ENCODE data around the gene LIPA. TPM values are rescaled to one million over a fixed set of nuclear protein-coding genes. Genes with fewer than 3 reads are reported as not detected.

Gene LIPA
- total RNA-seq, 1 experiment from 2014 or later, result 47.3 TPM

DNA sequence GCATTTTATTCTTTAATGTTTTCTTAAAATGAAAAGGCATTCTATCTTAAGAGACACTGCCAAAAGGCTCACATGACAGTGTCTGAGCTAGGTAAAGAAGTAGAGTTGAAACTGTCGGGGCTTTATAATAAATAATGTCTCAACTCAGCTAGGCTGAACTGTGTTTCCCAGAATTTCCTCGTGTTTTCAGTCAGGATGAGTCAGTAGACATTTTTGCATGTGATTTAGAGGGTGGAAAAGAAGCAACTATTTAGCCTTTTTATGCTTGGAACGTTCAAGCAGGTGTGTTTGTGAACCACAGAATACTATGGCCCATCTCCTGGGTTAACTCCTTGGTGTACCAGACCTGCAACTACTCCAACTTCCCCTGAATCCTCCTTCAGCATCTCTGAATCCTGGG, 23.4 kb upstream of the LIPA start:
- H3K9me3 Mint-ChIP-seq, result peaks cover 9% of the 10 kb centered on the region; the same call in 1 of the 2 replicates
- ATAC-seq, result no peak
- no peak overlapping the region for H3K27ac Mint-ChIP-seq
- POLR2A ChIA-PET, result no interaction called here
- DNase-seq (ENCODE audit: low spot score), result no peak
- H3K36me3 Mint-ChIP-seq, result no peaks in the 10 kb centered on the region
- H3K4me1 Mint-ChIP-seq, result no peaks in the 10 kb centered on the region
- no peak overlapping the region for H3K4me3 Mint-ChIP-seq
- no peaks in the 10 kb centered on the region for H3K27me3 Mint-ChIP-seq (ENCODE audit: low read depth)
- CTCF ChIA-PET, result interaction anchor here (0.8 kb wide), 1 partner anchor 94 kb away, joined by 4 read pairs; no protein-coding TSS in a partner anchor
- TF ChIP-seq FOXJ3 (CRISPR knock-in tag; IDR thresholded peaks at IDR 0.05; ENCODE audit: borderline replicate concordance) (no peak), RORB (CRISPR knock-in tag; IDR thresholded peaks at IDR 0.05) (no peak), IRF2 (CRISPR knock-in tag; IDR thresholded peaks at IDR 0.05; ENCODE audit: borderline replicate concordance, low read depth) (no peak)
- TF ChIP-seq, protein P1, sequence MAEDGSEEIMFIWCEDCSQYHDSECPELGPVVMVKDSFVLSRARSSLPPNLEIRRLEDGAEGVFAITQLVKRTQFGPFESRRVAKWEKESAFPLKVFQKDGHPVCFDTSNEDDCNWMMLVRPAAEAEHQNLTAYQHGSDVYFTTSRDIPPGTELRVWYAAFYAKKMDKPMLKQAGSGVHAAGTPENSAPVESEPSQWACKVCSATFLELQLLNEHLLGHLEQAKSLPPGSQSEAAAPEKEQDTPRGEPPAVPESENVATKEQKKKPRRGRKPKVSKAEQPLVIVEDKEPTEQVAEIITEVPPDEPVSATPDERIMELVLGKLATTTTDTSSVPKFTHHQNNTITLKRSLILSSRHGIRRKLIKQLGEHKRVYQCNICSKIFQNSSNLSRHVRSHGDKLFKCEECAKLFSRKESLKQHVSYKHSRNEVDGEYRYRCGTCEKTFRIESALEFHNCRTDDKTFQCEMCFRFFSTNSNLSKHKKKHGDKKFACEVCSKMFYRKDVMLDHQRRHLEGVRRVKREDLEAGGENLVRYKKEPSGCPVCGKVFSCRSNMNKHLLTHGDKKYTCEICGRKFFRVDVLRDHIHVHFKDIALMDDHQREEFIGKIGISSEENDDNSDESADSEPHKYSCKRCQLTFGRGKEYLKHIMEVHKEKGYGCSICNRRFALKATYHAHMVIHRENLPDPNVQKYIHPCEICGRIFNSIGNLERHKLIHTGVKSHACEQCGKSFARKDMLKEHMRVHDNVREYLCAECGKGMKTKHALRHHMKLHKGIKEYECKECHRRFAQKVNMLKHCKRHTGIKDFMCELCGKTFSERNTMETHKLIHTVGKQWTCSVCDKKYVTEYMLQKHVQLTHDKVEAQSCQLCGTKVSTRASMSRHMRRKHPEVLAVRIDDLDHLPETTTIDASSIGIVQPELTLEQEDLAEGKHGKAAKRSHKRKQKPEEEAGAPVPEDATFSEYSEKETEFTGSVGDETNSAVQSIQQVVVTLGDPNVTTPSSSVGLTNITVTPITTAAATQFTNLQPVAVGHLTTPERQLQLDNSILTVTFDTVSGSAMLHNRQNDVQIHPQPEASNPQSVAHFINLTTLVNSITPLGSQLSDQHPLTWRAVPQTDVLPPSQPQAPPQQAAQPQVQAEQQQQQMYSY (CRISPR knock-in tag; IDR thresholded peaks at IDR 0.05), result no peak
- TF ChIP-seq, protein P2, sequence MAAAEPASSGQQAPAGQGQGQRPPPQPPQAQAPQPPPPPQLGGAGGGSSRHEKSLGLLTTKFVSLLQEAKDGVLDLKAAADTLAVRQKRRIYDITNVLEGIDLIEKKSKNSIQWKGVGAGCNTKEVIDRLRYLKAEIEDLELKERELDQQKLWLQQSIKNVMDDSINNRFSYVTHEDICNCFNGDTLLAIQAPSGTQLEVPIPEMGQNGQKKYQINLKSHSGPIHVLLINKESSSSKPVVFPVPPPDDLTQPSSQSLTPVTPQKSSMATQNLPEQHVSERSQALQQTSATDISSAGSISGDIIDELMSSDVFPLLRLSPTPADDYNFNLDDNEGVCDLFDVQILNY (CRISPR knock-in tag; IDR thresholded peaks at IDR 0.05), result no peak
- TF ChIP-seq, protein P3, sequence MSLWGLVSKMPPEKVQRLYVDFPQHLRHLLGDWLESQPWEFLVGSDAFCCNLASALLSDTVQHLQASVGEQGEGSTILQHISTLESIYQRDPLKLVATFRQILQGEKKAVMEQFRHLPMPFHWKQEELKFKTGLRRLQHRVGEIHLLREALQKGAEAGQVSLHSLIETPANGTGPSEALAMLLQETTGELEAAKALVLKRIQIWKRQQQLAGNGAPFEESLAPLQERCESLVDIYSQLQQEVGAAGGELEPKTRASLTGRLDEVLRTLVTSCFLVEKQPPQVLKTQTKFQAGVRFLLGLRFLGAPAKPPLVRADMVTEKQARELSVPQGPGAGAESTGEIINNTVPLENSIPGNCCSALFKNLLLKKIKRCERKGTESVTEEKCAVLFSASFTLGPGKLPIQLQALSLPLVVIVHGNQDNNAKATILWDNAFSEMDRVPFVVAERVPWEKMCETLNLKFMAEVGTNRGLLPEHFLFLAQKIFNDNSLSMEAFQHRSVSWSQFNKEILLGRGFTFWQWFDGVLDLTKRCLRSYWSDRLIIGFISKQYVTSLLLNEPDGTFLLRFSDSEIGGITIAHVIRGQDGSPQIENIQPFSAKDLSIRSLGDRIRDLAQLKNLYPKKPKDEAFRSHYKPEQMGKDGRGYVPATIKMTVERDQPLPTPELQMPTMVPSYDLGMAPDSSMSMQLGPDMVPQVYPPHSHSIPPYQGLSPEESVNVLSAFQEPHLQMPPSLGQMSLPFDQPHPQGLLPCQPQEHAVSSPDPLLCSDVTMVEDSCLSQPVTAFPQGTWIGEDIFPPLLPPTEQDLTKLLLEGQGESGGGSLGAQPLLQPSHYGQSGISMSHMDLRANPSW (CRISPR knock-in tag; conservative IDR thresholded peaks at IDR 0.05; ENCODE audit: low read depth), result no peak
- TF ChIP-seq, protein P4, sequence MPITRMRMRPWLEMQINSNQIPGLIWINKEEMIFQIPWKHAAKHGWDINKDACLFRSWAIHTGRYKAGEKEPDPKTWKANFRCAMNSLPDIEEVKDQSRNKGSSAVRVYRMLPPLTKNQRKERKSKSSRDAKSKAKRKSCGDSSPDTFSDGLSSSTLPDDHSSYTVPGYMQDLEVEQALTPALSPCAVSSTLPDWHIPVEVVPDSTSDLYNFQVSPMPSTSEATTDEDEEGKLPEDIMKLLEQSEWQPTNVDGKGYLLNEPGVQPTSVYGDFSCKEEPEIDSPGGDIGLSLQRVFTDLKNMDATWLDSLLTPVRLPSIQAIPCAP (CRISPR knock-in tag; IDR thresholded peaks at IDR 0.05), result no peak
- TF ChIP-seq, protein P5, sequence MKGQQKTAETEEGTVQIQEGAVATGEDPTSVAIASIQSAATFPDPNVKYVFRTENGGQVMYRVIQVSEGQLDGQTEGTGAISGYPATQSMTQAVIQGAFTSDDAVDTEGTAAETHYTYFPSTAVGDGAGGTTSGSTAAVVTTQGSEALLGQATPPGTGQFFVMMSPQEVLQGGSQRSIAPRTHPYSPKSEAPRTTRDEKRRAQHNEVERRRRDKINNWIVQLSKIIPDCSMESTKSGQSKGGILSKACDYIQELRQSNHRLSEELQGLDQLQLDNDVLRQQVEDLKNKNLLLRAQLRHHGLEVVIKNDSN (CRISPR knock-in tag; IDR thresholded peaks at IDR 0.05), result no peak
- TF ChIP-seq, protein P6, sequence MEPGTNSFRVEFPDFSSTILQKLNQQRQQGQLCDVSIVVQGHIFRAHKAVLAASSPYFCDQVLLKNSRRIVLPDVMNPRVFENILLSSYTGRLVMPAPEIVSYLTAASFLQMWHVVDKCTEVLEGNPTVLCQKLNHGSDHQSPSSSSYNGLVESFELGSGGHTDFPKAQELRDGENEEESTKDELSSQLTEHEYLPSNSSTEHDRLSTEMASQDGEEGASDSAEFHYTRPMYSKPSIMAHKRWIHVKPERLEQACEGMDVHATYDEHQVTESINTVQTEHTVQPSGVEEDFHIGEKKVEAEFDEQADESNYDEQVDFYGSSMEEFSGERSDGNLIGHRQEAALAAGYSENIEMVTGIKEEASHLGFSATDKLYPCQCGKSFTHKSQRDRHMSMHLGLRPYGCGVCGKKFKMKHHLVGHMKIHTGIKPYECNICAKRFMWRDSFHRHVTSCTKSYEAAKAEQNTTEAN (CRISPR knock-in tag; IDR thresholded peaks at IDR 0.05), result no peak
- TF ChIP-seq, protein P7, sequence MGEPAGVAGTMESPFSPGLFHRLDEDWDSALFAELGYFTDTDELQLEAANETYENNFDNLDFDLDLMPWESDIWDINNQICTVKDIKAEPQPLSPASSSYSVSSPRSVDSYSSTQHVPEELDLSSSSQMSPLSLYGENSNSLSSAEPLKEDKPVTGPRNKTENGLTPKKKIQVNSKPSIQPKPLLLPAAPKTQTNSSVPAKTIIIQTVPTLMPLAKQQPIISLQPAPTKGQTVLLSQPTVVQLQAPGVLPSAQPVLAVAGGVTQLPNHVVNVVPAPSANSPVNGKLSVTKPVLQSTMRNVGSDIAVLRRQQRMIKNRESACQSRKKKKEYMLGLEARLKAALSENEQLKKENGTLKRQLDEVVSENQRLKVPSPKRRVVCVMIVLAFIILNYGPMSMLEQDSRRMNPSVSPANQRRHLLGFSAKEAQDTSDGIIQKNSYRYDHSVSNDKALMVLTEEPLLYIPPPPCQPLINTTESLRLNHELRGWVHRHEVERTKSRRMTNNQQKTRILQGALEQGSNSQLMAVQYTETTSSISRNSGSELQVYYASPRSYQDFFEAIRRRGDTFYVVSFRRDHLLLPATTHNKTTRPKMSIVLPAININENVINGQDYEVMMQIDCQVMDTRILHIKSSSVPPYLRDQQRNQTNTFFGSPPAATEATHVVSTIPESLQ (CRISPR knock-in tag; IDR thresholded peaks at IDR 0.05), result no peak
- TF ChIP-seq, protein P8, sequence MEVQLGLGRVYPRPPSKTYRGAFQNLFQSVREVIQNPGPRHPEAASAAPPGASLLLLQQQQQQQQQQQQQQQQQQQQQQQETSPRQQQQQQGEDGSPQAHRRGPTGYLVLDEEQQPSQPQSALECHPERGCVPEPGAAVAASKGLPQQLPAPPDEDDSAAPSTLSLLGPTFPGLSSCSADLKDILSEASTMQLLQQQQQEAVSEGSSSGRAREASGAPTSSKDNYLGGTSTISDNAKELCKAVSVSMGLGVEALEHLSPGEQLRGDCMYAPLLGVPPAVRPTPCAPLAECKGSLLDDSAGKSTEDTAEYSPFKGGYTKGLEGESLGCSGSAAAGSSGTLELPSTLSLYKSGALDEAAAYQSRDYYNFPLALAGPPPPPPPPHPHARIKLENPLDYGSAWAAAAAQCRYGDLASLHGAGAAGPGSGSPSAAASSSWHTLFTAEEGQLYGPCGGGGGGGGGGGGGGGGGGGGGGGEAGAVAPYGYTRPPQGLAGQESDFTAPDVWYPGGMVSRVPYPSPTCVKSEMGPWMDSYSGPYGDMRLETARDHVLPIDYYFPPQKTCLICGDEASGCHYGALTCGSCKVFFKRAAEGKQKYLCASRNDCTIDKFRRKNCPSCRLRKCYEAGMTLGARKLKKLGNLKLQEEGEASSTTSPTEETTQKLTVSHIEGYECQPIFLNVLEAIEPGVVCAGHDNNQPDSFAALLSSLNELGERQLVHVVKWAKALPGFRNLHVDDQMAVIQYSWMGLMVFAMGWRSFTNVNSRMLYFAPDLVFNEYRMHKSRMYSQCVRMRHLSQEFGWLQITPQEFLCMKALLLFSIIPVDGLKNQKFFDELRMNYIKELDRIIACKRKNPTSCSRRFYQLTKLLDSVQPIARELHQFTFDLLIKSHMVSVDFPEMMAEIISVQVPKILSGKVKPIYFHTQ (CRISPR knock-in tag; IDR thresholded peaks at IDR 0.05), result no peak
- TF ChIP-seq, protein P9, sequence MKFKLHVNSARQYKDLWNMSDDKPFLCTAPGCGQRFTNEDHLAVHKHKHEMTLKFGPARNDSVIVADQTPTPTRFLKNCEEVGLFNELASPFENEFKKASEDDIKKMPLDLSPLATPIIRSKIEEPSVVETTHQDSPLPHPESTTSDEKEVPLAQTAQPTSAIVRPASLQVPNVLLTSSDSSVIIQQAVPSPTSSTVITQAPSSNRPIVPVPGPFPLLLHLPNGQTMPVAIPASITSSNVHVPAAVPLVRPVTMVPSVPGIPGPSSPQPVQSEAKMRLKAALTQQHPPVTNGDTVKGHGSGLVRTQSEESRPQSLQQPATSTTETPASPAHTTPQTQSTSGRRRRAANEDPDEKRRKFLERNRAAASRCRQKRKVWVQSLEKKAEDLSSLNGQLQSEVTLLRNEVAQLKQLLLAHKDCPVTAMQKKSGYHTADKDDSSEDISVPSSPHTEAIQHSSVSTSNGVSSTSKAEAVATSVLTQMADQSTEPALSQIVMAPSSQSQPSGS (CRISPR knock-in tag; IDR thresholded peaks at IDR 0.05; ENCODE audit: borderline replicate concordance, low read depth), result no peak
- TF ChIP-seq, protein P10, sequence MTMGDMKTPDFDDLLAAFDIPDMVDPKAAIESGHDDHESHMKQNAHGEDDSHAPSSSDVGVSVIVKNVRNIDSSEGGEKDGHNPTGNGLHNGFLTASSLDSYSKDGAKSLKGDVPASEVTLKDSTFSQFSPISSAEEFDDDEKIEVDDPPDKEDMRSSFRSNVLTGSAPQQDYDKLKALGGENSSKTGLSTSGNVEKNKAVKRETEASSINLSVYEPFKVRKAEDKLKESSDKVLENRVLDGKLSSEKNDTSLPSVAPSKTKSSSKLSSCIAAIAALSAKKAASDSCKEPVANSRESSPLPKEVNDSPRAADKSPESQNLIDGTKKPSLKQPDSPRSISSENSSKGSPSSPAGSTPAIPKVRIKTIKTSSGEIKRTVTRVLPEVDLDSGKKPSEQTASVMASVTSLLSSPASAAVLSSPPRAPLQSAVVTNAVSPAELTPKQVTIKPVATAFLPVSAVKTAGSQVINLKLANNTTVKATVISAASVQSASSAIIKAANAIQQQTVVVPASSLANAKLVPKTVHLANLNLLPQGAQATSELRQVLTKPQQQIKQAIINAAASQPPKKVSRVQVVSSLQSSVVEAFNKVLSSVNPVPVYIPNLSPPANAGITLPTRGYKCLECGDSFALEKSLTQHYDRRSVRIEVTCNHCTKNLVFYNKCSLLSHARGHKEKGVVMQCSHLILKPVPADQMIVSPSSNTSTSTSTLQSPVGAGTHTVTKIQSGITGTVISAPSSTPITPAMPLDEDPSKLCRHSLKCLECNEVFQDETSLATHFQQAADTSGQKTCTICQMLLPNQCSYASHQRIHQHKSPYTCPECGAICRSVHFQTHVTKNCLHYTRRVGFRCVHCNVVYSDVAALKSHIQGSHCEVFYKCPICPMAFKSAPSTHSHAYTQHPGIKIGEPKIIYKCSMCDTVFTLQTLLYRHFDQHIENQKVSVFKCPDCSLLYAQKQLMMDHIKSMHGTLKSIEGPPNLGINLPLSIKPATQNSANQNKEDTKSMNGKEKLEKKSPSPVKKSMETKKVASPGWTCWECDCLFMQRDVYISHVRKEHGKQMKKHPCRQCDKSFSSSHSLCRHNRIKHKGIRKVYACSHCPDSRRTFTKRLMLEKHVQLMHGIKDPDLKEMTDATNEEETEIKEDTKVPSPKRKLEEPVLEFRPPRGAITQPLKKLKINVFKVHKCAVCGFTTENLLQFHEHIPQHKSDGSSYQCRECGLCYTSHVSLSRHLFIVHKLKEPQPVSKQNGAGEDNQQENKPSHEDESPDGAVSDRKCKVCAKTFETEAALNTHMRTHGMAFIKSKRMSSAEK (CRISPR knock-in tag; IDR thresholded peaks at IDR 0.05; ENCODE audit: borderline replicate concordance), result no peak
